LNCAP (cell line): Measurements from ENCODE around the gene FRMD4A.

ENCODE experiments used
- TF ChIP-seq, protein P1 (sequence below): fragments of 450-650 bp; IDR thresholded peaks from 2 replicates; pipeline ENCODE4 v1.5.1; 2017; ENCODE audit warnings: mild to moderate bottlenecking

FRMD4A gene

DNA sequence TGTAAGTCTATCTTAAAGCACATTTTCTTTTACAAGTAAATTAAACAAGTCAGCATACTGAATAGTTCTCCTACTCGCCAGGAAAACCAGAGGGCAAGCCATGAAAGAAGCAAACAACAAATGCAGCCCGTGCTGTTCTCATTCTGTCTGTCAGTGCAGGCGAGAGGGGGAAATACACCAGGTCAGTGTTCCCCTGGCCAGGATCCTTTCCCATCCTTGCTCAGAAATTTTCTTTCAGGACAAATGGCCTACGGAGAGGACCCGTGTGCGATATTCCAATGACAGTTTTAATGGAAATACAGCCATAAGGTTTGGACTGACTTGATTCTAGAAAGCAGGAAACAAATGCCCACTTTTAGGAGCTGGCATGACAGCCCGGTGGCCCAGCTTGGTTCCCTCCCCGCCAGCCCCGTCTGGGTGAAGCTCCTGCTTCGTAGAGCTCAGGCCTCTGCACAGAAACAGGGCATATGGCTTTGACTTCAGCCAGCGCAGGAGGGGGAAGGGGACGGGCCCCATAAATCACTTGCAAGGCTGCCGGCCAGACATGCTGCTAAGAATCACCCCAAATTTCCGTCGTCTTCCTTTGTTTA lies 67.8 kb downstream of the FRMD4A start:
- TF ChIP-seq, protein P1, sequence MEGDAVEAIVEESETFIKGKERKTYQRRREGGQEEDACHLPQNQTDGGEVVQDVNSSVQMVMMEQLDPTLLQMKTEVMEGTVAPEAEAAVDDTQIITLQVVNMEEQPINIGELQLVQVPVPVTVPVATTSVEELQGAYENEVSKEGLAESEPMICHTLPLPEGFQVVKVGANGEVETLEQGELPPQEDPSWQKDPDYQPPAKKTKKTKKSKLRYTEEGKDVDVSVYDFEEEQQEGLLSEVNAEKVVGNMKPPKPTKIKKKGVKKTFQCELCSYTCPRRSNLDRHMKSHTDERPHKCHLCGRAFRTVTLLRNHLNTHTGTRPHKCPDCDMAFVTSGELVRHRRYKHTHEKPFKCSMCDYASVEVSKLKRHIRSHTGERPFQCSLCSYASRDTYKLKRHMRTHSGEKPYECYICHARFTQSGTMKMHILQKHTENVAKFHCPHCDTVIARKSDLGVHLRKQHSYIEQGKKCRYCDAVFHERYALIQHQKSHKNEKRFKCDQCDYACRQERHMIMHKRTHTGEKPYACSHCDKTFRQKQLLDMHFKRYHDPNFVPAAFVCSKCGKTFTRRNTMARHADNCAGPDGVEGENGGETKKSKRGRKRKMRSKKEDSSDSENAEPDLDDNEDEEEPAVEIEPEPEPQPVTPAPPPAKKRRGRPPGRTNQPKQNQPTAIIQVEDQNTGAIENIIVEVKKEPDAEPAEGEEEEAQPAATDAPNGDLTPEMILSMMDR = no peak

DNA sequence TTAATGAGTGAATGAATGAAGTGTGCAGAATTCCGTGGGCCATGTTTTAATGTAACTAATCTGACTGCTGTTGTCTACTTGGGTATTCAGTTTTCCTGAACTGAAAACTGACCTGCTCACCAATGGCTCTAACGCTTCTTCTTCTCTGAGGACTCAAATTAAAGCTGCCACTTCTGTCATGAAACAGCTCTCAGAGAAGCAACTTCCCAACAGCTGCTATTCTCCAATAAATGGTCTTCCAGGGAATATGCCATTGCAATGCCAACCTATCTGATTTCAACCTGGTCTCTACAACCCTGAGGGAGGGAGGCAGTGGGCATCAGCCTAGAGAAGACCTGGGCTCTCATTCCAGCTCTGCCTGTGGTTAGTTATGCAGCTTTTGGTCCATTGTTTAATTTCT lies 69.4 kb downstream of the FRMD4A start:
- TF ChIP-seq, protein P1 = no peak

DNA sequence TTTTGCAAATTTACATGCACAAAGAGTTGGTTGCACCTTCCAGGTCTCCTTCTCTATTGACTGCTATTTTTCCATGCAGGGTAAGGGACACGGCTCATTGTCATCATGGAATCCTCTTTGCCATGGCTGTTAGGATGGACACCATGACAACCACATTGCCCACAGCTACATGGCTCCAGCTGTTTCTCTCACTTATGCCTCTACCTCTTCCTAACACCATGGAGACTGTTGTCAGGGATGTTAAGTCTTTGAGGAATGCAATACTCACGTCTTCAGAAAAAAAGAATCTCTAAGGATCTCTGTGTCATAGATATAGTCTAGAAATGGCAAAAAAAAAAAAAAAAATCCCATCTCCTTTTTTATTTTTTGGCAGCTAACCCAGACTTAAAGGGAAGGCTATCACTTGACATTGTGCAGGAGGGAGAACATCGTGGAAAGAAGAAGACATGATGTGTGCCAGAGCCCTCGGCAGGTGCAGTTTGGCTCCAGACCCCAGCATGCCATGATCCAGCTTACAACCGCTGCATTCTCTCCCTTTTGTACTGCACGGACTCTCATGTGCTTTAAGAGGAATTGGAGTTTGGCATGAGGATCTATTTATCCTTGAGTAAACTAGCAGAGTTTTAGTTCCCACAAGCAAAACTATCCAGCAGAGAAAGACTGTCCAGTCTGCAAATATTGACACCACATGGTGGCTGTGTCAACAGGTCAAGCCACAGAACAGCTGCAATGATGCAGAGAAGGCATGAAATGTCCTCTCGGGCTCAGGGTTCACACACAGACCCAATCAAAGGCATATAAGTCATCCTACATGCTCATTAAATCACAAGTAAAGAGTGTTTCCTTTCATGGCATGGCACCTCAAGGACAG lies 70.8 kb downstream of the FRMD4A start:
- TF ChIP-seq, protein P1 = no peak

DNA sequence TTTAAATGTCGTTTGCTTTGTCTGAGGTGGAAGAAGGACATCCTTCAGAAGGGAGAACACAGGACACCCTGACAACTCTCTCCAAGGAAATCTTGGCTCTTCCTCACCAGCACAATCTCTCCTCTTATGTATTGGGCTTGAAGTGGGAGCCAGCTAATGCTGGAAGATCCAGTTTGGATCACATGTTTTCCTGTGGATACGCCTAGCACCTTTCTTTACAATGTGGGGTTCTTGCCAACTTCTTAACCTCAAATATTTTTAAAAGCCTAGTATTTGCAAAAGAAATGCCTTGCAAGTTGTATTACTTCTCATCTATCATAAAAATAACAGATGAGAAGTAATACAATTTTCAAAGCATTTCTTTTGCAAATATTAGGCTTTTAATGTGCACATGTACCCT lies 76.4 kb downstream of the FRMD4A start:
- TF ChIP-seq, protein P1 = no peak

DNA sequence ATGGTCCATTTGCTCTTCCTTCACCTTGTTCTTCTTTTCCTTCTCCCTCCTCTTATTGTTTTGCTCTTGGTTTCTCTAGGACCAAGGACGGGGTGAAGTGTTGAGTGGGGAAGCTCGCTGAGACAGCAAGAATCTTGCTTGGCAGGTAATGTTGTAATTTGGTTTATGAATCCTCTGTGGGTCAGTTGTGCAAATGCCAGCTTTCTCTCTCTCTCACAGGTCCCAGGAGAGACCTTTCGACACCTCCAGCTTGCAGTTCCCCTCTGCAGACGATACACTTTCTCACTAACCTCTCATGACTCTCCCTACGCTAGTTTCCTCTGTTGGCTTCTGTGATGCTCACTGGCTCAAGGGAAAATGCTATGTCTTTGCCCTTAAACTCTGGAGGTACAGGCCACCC lies 77.0 kb downstream of the FRMD4A start:
- TF ChIP-seq, protein P1 = no peak

DNA sequence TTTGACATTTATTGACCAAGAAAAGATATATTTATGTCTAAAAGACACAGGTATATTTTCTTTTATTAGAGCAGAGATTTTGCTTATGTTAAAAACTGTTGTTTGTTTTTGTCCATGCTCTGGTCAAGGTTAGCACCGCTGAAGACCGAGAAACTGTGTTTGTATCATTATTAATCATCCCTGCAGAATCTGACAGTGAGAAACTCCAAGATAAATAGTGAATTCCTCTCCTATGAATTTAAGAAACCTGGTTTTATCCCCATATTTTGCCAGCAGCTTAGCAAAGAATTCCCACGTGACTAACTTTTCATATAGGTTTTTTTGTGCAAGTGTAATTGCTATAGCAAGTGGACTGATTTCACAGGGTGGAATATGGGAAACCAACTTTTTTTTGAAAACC lies 77.6 kb downstream of the FRMD4A start:
- TF ChIP-seq, protein P1 = no peak

DNA sequence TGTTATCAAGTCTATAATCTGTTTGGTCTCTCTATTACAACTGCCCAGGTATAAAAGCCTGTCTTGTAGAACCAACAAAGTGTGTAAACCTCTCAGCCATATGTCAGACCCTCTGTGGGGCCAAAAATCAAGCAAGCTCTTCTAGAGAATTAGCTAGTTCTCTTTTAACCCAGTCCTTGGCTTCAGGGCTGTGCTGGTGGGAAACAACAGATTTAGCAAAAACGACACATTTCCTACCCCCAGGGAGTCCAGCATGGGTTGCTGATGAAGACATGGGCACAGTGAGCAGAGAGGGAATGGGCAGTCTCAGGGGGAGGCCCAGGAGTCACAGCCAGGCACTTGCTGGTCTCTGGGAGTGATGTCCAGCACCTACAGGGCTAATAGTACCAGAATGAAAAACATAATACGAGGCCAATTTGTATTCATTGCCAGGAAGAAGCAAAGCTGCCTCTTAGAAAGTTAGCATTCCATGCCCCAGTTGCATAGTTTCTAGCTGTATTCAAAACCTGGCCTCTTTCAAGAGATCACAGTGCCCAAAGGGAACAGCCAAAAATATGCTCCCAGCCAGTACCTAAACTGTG lies 80.1 kb downstream of the FRMD4A start:
- TF ChIP-seq, protein P1 = no peak
